ENCODE results near the gene HLA-DOB. TPM values are rescaled to one million over a fixed set of nuclear protein-coding genes. Genes with fewer than 3 reads are reported as not detected.

The HLA-DOB gene
- total RNA-seq, 2 experiments from 2014 or later, result 48.1 to 57.1 TPM

DNA sequence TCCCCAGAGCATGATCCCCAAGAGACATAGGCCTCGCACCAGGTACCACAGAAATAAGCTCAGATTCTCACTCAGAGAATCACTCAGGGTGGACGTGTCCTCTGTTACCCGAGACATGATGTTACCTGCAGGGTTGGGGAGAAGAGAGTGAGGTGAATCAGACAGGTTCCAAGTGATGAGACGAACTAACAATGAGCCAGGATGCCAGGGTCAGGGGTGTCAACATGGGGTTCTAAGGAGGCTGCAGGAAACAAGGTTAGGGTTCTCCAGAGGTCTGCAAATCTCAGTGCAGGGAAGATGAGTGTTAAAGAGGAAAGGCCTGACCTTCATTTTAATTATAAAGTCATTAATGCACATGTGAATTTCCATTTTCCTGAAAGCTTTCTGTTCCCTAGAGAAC lies 34.2 kb upstream of the HLA-DOB start:
- Histone ChIP-seq H3K4me3 (ENCODE audit: low read depth, low read length, poor library complexity, severe bottlenecking) (no peak overlapping the region), H3K9me2 (ENCODE audit: insufficient read depth, low read length) (no peaks in the 10 kb centered on the region), H3K36me3 (ENCODE audit: insufficient read depth, low read length) (peaks cover 56% of the 10 kb centered on the region), H3K79me2 (ENCODE audit: insufficient read depth, low read depth, low read length) (peaks cover 47% of the 10 kb centered on the region), H2AFZ (ENCODE audit: low read length) (no peak overlapping the region), H3K27ac (ENCODE audit: low read depth, low read length, poor library complexity, severe bottlenecking) (no peak overlapping the region), H4K20me1 (ENCODE audit: insufficient read depth, low read length) (no peaks in the 10 kb centered on the region), H3K4me2 (ENCODE audit: low read length) (peak overlapping the region; percentile 99), H3K9me3 (ENCODE audit: low read length) (no peaks in the 10 kb centered on the region), H3K4me1 (ENCODE audit: insufficient read depth, low read length, poor library complexity, severe bottlenecking) (peaks cover 44% of the 10 kb centered on the region)
- TF ChIP-seq, protein P1, sequence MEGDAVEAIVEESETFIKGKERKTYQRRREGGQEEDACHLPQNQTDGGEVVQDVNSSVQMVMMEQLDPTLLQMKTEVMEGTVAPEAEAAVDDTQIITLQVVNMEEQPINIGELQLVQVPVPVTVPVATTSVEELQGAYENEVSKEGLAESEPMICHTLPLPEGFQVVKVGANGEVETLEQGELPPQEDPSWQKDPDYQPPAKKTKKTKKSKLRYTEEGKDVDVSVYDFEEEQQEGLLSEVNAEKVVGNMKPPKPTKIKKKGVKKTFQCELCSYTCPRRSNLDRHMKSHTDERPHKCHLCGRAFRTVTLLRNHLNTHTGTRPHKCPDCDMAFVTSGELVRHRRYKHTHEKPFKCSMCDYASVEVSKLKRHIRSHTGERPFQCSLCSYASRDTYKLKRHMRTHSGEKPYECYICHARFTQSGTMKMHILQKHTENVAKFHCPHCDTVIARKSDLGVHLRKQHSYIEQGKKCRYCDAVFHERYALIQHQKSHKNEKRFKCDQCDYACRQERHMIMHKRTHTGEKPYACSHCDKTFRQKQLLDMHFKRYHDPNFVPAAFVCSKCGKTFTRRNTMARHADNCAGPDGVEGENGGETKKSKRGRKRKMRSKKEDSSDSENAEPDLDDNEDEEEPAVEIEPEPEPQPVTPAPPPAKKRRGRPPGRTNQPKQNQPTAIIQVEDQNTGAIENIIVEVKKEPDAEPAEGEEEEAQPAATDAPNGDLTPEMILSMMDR (conservative IDR thresholded peaks at IDR 0.05; ENCODE audit: low read length), result no peak
- no peak for TF ChIP-seq EZH2phosphoT487 (IDR thresholded peaks at IDR 0.05; ENCODE audit: borderline replicate concordance, low read depth, low read length)
- no peak for DNase-seq (ENCODE audit: low spot score)
- ChIA-PET CTCF (ENCODE audit: unreplicated experiment) (no interaction called here), POLR2A (interaction anchor here (0.7 to 1.8 kb wide), 3 partner anchors 7 to 675 kb away, joined by 3 to 9 read pairs (median 4); partner anchors contain the start of genes AGPAT1, PSMB8 and TAP2)
- no TSS peak for BruUV-seq (replicated peaks)
- intact Hi-C loops (cut with micrococcal nuclease; ENCODE audit: unreplicated experiment), result no loop called here

DNA sequence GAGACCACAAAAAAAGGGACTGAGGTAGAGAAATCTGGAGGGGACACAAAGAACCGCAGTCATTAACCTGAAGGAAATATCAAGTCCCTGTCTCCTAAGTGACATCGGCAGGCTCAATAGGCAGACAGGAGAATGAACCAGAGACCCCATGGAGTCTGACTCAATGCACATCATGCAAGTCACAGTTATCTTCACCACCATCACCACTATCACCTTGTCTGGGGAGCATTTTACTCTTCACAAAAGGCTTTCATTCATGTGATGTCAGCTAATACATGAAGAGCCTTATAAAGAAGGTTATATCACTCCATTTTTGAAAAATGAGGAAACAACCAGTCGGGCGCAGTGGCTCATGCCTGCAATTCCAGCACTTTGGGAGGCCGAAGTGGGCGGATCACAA lies 32.3 kb upstream of the HLA-DOB start:
- no peak for DNase-seq (ENCODE audit: low spot score)
- no peaks in the 10 kb centered on the region for H3K9me2 ChIP-seq (ENCODE audit: insufficient read depth, low read length)
- no peaks in the 10 kb centered on the region for H4K20me1 ChIP-seq (ENCODE audit: insufficient read depth, low read length)
- no peak overlapping the region for H3K4me3 ChIP-seq (ENCODE audit: low read depth, low read length, poor library complexity, severe bottlenecking)
- H3K4me1 ChIP-seq (ENCODE audit: insufficient read depth, low read length, poor library complexity, severe bottlenecking), result peaks cover 44% of the 10 kb centered on the region
- ChIA-PET POLR2A (no interaction called here), CTCF (ENCODE audit: unreplicated experiment) (no interaction called here)
- peaks cover 68% of the 10 kb centered on the region for H3K36me3 ChIP-seq (ENCODE audit: insufficient read depth, low read length)
- H3K9me3 ChIP-seq (ENCODE audit: low read length), result no peaks in the 10 kb centered on the region
- H3K27ac ChIP-seq (ENCODE audit: low read depth, low read length, poor library complexity, severe bottlenecking), result no peak overlapping the region
- TF ChIP-seq EZH2phosphoT487 (IDR thresholded peaks at IDR 0.05; ENCODE audit: borderline replicate concordance, low read depth, low read length), result no peak
- TF ChIP-seq, protein P1 (conservative IDR thresholded peaks at IDR 0.05; ENCODE audit: low read length), result no peak
- peaks cover 42% of the 10 kb centered on the region for H3K79me2 ChIP-seq (ENCODE audit: insufficient read depth, low read depth, low read length)
- H2AFZ ChIP-seq (ENCODE audit: low read length), result no peak overlapping the region
- intact Hi-C loops (cut with micrococcal nuclease; ENCODE audit: unreplicated experiment), result no loop called here
- H3K4me2 ChIP-seq (ENCODE audit: low read length), result no peak overlapping the region
- BruUV-seq (replicated peaks), result no TSS peak

DNA sequence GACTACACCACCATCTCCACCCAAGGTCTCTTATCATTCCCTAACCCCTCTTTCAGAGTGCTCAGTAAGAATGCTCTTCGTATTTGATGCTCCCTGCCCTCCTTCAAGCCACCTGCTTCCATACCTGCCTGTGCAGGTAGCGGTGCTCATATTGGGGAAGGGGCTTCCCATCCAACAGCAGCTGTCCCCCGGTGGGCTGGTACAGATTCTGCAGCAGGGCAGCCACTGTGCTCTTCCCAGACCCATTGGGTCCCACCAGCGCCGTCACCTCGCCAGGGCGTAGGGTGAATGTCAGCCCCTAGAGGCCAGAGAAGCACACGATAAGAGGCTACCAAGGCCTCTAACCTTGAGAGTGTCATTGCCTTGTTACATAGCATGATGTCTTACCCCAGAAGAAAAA lies 31.0 kb upstream of the HLA-DOB start:
- no peak for TF ChIP-seq EZH2phosphoT487 (IDR thresholded peaks at IDR 0.05; ENCODE audit: borderline replicate concordance, low read depth, low read length)
- TF ChIP-seq, protein P1 (conservative IDR thresholded peaks at IDR 0.05; ENCODE audit: low read length), result no peak
- Histone ChIP-seq H3K79me2 (ENCODE audit: insufficient read depth, low read depth, low read length) (peaks cover 47% of the 10 kb centered on the region), H3K9me3 (ENCODE audit: low read length) (no peaks in the 10 kb centered on the region), H4K20me1 (ENCODE audit: insufficient read depth, low read length) (no peaks in the 10 kb centered on the region), H3K4me1 (ENCODE audit: insufficient read depth, low read length, poor library complexity, severe bottlenecking) (peaks cover 49% of the 10 kb centered on the region), H3K9me2 (ENCODE audit: insufficient read depth, low read length) (no peaks in the 10 kb centered on the region), H2AFZ (ENCODE audit: low read length) (no peak overlapping the region), H3K4me3 (ENCODE audit: low read depth, low read length, poor library complexity, severe bottlenecking) (no peak overlapping the region), H3K27ac (ENCODE audit: low read depth, low read length, poor library complexity, severe bottlenecking) (no peak overlapping the region), H3K36me3 (ENCODE audit: insufficient read depth, low read length) (peaks cover 70% of the 10 kb centered on the region), H3K4me2 (ENCODE audit: low read length) (no peak overlapping the region)
- ChIA-PET POLR2A (no interaction called here), CTCF (ENCODE audit: unreplicated experiment) (no interaction called here)
- no TSS peak for BruUV-seq (replicated peaks)
- intact Hi-C loops (cut with micrococcal nuclease; ENCODE audit: unreplicated experiment), result no loop called here
- no peak for DNase-seq (ENCODE audit: low spot score)
